HG03060 (cell line): Measurements from ENCODE around the gene LRRTM4.
"Not testable (repeated sequence)": the region's sequence is repeated elsewhere in the genome, so short reads cannot be mapped to it uniquely, and the experiment has no call there.

Experiments
- ATAC-seq: cut with Tn5 transposase; IDR thresholded peaks from one replicate; pipeline ENCODE4 v1.9.1; 2021; ENCODE audit warnings: low read depth, moderate number of reproducible peaks; ENCODE audit not compliant: unreplicated experiment

LRRTM4 gene

DNA sequence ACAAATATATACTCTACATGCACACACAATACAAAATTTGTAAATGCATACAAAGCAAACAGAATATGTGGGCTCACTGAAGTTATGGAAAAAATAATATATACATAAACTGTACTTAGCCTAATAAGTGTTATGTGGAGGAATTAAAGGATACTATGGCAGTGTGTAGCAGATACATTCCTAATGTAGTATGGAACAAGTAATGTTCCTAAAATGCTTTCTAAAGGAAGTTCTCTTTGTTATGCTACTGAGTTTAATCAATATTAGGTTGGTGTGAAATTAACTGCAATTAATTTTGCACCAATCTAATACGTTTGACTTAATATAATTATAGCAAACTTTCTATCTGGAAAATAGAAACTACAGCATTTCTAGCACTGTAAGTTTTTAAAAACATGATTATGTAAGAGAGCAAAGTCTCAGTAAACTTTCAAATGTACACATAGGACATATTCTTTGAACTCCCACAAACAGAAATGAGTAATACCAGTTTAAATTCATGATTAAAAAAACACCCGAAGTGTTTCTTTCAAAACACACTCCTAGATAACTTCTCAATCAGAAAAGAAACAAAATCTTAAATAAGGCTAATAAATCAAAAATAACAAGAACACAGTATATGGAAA, 331.3 kb downstream of the LRRTM4 start:
- no peak for ATAC-seq

DNA sequence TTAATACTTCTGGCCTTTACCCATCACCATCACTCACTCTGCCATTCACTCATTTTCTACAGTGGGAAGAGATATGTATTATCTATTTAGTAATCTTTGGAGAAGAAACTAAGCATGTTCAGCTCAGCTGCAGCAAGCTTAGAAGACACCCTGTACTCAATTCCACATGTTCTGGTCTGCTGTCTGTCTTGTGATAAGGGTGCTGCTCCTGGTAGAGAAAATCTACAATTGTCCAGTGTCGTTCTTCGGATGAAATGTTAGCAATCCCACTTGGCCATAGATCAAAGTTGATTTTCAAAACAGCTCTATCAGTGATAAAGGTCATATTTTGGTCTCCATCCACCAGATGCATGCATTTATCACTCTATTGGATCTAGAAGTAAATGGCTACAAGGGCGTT, 337.1 kb downstream of the LRRTM4 start:
- no peak for ATAC-seq

DNA sequence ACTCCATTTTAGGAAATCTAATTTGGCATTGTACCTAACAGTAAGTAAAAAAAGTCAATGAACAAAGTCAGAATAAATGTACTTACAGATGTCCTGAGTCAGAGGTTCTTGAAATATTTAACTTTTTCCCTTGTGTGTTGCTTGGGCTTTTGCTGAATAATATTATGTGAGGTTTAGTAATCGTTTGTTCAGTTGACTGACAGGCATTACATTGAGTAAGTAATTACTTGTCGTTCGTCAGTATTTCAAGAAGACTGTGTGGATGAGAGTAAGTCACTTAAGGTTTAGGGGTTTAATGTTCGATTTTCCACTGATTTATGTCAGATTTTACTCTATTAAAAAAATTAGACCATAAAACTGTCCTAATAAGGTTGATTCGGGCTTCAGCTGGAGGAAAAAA, 342.9 kb downstream of the LRRTM4 start:
- no peak for ATAC-seq

DNA sequence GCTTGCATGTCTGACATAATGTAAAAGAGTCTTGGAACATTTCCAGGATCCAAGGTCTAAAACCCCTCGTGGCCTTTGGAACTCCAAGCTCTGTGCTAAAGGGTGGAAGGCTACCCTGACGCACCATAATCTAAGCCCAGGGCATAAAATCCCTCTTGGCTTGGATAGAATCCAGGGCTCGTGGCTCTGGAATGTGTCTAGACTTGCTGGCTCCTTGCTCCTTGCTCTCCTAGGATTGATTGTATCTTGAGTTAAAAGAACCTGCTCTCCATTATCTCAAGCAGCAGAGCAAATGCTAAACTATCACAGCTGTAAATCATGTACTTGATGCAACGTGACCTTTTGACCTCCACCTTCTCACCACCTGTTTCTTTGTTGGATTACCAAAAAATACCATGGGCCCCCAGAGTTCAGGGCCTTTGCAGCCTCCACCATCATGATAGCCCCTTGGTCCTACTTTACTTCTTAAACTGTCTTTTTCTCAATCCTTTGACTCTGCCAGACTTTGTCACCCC, 346.9 kb downstream of the LRRTM4 start:
- not testable (repeated sequence) for ATAC-seq

DNA sequence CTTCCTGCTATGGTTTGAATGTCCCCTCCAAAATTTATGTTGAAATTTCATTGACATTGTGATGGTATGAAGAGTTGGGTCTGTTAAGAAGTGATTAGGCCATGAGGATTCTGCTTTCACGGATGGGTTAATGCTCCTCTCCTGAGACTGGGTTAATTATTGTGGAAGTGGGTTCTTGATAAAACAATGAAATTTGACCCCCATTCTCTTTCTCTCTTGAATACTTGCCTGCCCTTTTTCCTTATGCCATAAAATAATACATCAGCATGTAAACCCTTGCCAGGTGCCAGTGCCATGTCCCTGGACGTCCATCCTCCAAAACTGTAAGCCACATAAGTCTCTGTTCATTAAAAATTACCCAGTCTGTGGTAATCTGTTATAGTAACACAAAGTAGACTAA, 352.8 kb downstream of the LRRTM4 start:
- ATAC-seq, result no peak

DNA sequence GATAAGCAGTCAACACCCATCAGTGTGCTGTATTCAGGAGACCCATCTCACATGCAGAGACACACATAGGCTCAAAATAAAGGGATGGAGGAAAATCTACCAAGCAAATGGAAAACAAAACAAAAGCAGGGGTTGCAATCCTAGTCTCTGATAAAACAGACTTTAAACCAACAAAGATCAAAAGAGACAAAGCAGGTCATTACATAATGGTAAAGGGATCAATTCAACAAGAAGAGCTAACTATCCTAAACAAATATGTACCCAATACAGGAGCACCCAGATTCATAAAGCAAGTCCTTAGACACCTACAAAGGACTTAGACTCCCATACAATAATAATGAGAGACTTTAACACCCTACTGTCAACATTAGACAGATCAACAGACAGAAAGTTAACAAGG, 358.2 kb downstream of the LRRTM4 start:
- not testable (repeated sequence) for ATAC-seq

DNA sequence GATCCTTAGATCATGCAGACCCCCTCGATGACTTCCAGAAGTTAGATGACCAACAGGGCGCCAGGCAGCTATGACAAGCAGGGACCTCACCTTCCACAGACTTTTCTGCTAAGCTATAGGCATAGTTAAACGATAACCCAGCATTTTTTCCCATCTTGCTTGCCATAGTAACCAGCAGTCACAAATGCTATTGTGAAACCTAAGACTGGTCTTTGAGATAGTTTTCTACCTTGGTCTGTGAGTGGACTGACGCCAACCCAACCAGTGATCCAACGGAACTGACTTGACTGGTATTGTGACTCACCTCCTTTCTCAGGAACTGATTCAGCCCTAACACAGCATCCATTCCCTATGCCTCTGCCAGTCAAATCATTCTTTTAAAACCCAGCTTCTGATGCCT, 361.2 kb downstream of the LRRTM4 start:
- no peak for ATAC-seq

DNA sequence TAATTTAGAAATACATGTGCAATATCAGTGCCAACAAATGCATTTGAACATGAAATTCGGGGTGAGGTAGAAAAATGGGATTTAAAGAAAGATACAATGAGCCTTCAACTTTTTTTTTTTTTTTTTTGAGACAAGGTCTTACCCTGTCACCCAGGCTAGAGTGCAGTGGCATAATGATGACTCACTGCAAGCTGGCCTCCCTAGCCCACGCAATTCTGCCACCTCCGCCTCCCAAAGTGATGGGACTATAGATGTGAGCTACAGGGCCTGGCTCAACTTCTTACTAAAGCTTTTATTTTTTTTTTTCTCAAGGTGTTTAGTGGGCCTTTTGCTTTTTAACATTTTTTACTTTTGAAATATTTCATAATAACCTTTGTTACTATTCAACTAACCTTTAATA, 365.6 kb downstream of the LRRTM4 start:
- ATAC-seq, result no peak

DNA sequence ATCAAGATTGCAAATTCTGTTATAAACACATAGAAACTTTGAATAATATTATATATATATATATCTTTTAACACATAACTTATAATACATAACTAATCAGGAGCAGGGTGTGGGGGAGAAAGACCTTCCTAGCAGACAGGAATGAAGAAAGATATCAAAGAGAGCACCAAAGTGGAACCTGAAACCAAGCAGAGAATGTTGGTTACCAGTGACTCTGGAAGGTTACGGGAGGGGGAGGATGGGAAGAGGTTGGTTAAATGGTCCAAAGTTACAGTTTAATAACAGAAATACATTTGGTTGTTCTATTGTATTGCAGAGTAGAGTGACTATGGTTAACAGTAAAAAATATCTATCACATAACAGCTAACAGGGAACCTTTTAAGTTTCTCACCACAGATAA, 366.7 kb downstream of the LRRTM4 start:
- ATAC-seq, result no peak

DNA sequence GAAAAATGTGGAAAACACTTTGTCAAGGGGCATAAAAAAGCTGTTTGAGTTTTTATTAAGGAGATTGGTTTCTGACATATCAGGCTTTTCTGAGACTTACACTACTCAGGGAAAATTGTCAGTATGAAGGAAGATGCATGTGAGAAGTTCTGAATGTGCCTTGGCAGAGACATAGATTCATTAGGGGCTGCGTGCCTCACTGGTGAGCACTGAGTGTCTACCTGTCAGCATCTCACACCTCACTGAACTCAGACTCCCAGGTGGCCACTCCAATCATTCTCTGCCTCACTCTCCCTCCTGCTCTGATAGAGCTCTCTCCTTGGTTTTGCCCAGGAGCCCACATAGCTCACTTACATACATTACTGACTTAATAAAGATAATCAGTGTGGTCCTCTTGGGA, 372.6 kb downstream of the LRRTM4 start:
- ATAC-seq, result no peak

DNA sequence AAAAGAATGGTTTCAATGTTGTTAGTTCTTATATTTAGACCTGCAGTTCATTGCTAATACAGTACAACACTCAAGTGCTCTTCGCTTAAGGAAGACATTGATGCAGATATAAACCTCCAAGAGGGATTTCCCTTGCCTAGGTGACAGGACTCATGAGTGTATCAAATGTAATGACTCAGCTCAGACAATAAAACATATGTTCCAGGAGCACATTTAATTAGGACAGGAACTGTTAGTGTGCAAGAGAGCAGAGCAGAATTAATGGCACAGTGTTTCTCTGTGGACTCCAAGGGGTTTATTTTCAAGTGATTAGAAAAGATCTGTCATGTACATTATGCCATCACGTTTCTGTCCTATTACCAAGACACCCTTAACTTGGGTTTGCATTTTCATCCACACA, 375.0 kb downstream of the LRRTM4 start:
- no peak for ATAC-seq

DNA sequence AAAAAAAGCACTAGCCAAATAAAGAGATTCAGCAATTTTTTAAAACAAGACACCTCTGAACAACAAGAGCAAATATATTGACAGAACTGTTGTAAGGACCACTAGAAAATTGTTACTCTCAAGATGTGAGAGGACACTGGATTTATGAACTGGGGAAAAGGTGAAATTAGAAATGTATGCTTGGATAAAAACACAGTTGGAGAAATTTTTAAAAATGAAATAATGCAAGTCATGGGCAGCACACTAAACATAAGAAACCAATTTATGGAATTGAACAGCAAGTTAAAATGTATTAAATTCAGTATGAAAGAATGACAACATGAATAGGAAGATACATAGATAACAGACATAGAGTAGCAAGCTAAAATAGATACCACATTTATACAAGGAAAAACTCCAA, 377.4 kb downstream of the LRRTM4 start:
- no peak for ATAC-seq

DNA sequence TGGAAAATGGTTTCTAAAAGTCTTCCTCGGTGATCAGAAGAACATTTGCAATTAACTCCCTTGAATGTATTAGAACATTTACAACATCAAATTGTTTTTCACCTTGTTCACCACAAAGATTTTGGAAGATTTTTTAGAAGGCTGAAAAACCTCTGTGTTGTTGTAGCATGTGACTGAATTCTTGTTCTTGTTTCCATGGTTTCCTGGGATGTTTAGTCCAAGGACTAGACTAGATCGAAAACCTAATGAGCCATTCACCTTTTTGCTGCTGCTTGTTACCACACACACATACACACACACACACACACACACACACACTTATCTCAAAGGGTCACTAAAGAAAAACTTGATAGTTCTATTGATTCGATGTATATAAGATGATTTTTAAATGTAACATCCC, 380.0 kb downstream of the LRRTM4 start:
- no peak for ATAC-seq

DNA sequence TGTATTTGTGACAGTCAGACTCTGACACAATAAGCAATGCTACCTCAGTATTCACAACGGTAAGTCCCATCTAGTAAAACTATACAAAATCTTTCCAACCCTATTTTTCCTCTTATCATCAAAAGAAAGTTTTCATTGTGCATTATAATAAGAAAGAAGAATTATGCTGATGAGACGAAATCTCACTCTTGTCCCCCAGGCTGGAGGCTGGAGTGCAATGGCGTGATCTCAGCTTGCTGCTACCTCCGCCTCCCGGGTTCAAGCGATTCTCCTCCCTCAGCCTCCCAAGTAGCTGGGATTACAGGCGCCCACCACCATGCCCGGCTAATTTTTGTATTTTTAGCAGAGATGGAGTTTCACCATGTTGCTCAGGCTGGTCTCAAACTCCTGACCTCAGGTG, 393.7 kb downstream of the LRRTM4 start:
- not testable (repeated sequence) for ATAC-seq

DNA sequence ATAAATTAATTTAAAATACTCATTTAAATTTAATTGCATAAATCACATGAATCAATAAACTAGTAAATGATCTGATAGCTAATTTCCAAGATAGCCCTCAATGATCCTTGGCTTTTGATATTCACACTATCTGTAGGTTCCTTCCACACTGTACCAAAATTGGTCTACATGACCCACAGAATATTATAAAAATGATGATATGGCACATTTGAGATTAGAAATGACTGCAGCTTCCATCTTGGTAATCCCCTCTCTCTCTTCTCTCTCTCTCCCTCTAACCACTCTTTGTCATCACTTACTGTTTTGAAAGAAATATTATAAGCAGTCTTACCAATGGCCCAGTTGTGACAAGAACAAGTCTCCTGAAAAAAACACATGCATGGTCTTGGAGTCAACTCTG, 394.8 kb downstream of the LRRTM4 start:
- no peak for ATAC-seq

DNA sequence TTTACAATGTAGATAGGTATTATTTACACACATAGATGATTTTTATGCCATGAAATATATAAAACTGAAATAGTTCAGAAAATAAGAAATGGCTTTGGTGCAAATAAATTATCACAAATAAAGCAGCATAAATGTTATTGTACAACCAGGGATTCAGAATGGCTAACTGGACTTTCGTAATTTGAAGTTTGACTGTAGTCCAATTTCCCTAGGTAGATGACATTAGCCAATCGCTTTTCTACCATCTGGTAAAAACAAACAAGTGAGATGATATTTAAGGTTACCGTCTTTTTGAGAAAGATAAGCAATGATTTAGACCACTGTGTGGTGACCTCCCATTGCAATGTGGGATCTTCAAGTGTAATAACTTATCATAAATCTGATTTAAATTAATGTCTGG, 400.7 kb downstream of the LRRTM4 start:
- ATAC-seq, result no peak

DNA sequence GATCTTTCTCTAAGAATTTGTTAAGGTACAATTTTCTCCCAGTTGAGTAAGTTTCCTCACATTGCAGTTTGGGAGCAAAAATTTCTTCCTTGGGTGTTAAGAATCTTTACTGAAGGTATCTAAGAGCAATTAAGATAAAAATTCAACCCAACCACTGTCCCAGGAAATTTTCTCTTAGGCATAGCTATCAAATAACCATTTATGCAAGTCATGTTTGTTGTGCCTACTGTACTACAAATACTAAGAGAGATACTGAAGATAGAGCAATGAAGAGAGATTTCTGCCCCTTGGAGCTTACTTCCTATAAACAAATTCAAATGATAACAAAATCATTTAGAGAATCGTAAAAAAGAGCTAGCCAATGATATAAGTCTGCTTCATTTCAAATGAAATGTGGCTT, 402.8 kb downstream of the LRRTM4 start:
- ATAC-seq, result no peak

DNA sequence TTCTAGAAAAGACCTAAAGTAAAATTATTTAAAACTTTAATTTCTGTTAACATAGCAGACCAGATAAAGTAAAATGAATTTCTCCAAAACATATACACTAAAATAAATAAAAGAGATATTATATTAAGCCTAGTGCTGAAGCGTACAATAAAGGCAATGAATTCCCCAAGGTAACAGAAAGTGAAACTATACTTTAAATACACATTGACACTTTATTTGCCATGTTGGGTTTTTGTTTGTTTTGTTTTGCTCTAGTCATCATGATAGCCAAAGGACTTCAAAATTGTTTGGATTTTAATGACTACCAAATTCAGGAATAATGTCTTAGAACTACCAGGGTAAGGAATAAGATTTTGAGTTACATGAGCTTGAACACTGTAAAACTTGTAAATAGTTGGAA, 413.3 kb downstream of the LRRTM4 start:
- ATAC-seq, result no peak

DNA sequence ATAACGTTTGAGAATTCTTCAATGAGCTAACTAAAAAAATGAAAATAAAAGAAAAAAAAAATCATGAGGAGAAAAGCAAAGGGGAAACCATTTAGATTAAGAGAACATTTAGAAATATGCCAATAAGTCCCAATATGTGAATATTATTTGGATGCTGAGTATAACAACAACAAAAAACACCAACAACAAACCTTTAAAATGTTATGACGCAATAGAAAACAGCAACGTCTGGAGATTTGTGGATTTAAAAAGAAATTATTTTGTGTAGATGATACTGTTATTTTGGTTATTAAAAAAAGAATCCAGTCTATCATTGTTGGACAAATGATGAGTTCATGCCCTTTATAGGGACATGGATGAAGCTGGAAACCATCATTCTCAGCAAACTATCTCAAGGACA, 417.2 kb downstream of the LRRTM4 start:
- ATAC-seq, result no peak

DNA sequence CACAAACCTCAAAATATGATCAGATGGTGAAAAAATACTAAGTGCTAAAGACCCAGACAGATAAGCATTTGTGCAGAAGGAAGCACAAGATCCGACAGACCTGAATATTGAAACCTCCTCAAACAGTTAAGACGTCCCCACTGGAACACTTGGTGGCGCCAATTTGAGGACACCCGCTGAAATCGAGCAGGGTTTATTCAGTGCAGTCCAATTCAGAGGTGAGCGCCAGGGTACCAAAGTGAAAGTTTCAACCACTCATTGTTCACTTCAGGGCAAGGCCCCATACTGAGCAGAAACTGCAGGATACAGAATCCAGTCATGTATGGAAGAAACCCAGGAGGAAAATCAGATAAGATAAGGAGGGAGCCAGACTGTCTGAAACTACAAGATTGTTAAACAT, 417.6 kb downstream of the LRRTM4 start:
- ATAC-seq, result no peak

DNA sequence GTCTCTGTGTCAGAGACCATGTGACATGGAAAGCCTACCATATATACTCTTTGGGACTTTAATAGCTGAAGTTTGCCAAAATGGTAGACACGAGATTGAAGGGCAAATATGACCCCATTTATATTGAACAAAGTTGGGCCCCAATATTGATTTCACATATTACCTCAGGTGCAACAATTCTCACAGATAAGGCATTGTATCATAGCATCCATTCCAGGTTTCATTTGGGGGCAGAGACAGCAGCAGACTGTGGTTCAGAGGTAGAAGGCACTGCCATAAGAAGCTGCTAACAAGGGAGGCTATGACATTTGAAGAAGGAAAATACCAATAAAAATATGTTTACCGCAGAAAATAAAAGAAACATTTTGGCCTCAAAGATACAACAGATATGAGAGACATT, 419.2 kb downstream of the LRRTM4 start:
- ATAC-seq, result no peak

DNA sequence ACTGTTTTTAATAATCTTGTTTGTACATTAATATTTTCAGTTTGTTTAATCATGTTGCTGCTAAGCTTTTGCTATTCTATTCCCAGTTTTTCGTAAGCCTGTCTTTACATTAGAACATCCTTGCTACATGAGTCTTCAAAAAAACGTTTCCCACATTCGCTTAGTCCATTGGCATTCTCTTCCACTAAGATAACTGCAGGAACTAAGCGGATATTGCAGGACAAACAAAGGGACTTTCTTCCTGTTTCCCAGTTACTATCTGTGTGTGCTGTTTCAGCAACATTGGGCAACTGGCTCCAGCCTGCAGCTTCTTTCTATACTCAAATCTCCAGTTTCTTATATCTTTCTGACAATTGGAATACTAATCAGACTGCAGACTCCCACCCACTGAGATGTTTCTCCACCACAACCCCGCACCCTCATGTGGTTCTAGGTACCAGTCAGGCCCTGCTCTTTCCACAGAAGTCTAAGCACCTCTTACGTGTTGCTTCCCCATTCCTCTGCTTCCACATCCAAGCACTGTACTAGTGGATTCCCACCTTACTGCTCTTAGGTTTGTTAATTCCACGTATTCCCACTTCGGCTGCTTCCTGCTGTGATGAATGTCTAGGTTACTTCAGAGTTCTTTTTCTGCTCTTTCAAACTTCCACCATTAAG, 420.3 kb downstream of the LRRTM4 start:
- no peak for ATAC-seq
